HepG2 (cell line): ENCODE results near the gene SLC22A23. TPM values are rescaled to one million over a fixed set of nuclear protein-coding genes. Genes with fewer than 3 reads are reported as not detected.
A peak's percentile ranks its signal among the peaks of the same experiment; 100 is the strongest.

Experiments
- ATF7-NPFF ChIP-seq: sonication (generic); formaldehyde crosslinking; IDR thresholded peaks from 2 replicates; pipeline ENCODE4 v1.8.1; 2023; ENCODE audit warnings: mild to moderate bottlenecking, low read depth, missing genetic modification reagents, moderate library complexity
- BATF2 ChIP-seq: sonication (generic); formaldehyde crosslinking; IDR thresholded peaks from 2 replicates; pipeline ENCODE4 v1.8.0; 2022; ENCODE audit warnings: mild to moderate bottlenecking, missing genetic modification reagents, moderate library complexity
- CHD4 ChIP-seq: fragments of 200-600 bp; sonication (generic); IDR thresholded peaks from 2 replicates; pipeline ENCODE4 v1.7.0; 2017; ENCODE audit warnings: mild to moderate bottlenecking, low read length, borderline replicate concordance
- DDIT3 ChIP-seq: sonication (generic); formaldehyde crosslinking; IDR thresholded peaks from 2 replicates; pipeline ENCODE4 v1.4.0; 2020; ENCODE audit warnings: mild to moderate bottlenecking, missing genetic modification reagents
- EEA1 ChIP-seq: sonication (generic); formaldehyde crosslinking; IDR thresholded peaks from 2 replicates; pipeline ENCODE4 v1.5.1; 2020; ENCODE audit warnings: mild to moderate bottlenecking, missing genetic modification reagents, borderline replicate concordance
- FOXA1 ChIP-seq, 2 experiments: fragments of 450-650 bp in 1 of 2; sonication (generic) in 1 of 2; formaldehyde crosslinking in 1 of 2; IDR thresholded peaks; 2 replicates each; pipeline versions ENCODE4 v1.4.0 to v1.6.1; 2016 to 2020; ENCODE audit warnings: missing genetic modification reagents in 1 of 2
- HDAC6 ChIP-seq: fragments of 200-600 bp; sonication (generic); IDR thresholded peaks from 2 replicates; pipeline ENCODE4 v1.7.0; 2017; ENCODE audit warnings: mild to moderate bottlenecking, antibody characterized with exemption, low read length, low read depth
- MAZ ChIP-seq, 2 experiments: sonication (generic) in 1 of 2; formaldehyde crosslinking in 1 of 2; IDR thresholded peaks; 2 replicates each; pipeline versions ENCODE4 v1.5.0 to v1.6.1; 2012 to 2020; ENCODE audit warnings: low read depth in 2 of 2, mild to moderate bottlenecking in 2 of 2, borderline replicate concordance in 1 of 2, improper control_type of control experiment in 1 of 2, low read length in 1 of 2, missing genetic modification reagents in 1 of 2, moderate library complexity in 1 of 2
- MLX ChIP-seq: IDR thresholded peaks from 2 replicates; pipeline ENCODE4 v1.6.1; 2016
- ONECUT2 ChIP-seq: sonication (generic); formaldehyde crosslinking; IDR thresholded peaks from 2 replicates; pipeline ENCODE4 v1.4.0; 2020; ENCODE audit warnings: missing genetic modification reagents
- POLR2G ChIP-seq: fragments of 200-400 bp; formaldehyde crosslinking; IDR thresholded peaks from 2 replicates; pipeline ENCODE4 v1.6.1; 2018; ENCODE audit warnings: mild to moderate bottlenecking, low read depth, low read length, moderate library complexity
- TP53 ChIP-seq: sonication (generic); formaldehyde crosslinking; conservative IDR thresholded peaks from 2 replicates; pipeline ENCODE4 v1.4.0; 2020; ENCODE audit warnings: missing genetic modification reagents
- ZBTB25 ChIP-seq: IDR thresholded peaks from 2 replicates; pipeline ENCODE4 v1.6.1; 2018; ENCODE audit warnings: missing genetic modification reagents
- ZBTB26 ChIP-seq: IDR thresholded peaks from 2 replicates; pipeline ENCODE4 v1.6.1; 2016; ENCODE audit warnings: missing compliant biosample characterization, missing genetic modification reagents, borderline replicate concordance
- ZFP37 ChIP-seq: sonication (generic); formaldehyde crosslinking; IDR thresholded peaks from 2 replicates; pipeline ENCODE4 v1.4.0; 2020; ENCODE audit warnings: missing genetic modification reagents, borderline replicate concordance
- ZKSCAN8 ChIP-seq: IDR thresholded peaks from 2 replicates; pipeline ENCODE4 v1.6.1; 2016; ENCODE audit warnings: borderline replicate concordance, missing genetic modification reagents, missing compliant biosample characterization
- ZNF234 ChIP-seq: sonication (generic); formaldehyde crosslinking; conservative IDR thresholded peaks from 2 replicates; pipeline ENCODE4 v1.5.1; 2020; ENCODE audit warnings: mild to moderate bottlenecking, missing genetic modification reagents
- ZNF34 ChIP-seq: sonication (generic); formaldehyde crosslinking; IDR thresholded peaks from 2 replicates; pipeline ENCODE4 v1.4.0; 2020; ENCODE audit warnings: mild to moderate bottlenecking, missing genetic modification reagents, borderline replicate concordance
- ZNF362 ChIP-seq: sonication (generic); formaldehyde crosslinking; IDR thresholded peaks from 2 replicates; pipeline ENCODE4 v1.4.0; 2020; ENCODE audit warnings: missing genetic modification reagents, mild to moderate bottlenecking, borderline replicate concordance
- ZNF382 ChIP-seq: sonication (generic); formaldehyde crosslinking; IDR thresholded peaks from 2 replicates; pipeline ENCODE4 v1.5.0; 2020; ENCODE audit warnings: missing genetic modification reagents, mild to moderate bottlenecking, borderline replicate concordance
- ZNF543 ChIP-seq: sonication (generic); formaldehyde crosslinking; IDR thresholded peaks from 2 replicates; pipeline ENCODE4 v1.4.0; 2020; ENCODE audit warnings: mild to moderate bottlenecking, missing genetic modification reagents
- ZNF572 ChIP-seq: sonication (generic); formaldehyde crosslinking; IDR thresholded peaks from 2 replicates; pipeline ENCODE4 v1.5.1; 2020; ENCODE audit warnings: mild to moderate bottlenecking, missing genetic modification reagents
- ZNF841 ChIP-seq: sonication (generic); formaldehyde crosslinking; IDR thresholded peaks from 2 replicates; pipeline ENCODE4 v1.8.1; 2023; ENCODE audit warnings: missing genetic modification reagents, borderline replicate concordance
- polyA plus RNA-seq, 8 experiments: library from polyadenylated mRNA; depleted of rRNA in 3 of 8; stranded (reverse) in 7 of 8; unstranded in 1 of 8; fragments of >200 nt; fragmentation: Illumina TruSeq in 4 of 8; extraction: Trizol in 4 of 8; gene quantifications; 2 replicates each; pipeline versions ENCODE4 v1.2.1 to v1.2.3, GENCODE V29; 2011 to 2016; ENCODE audit warnings: low read depth in 4 of 8, missing spikeins in 1 of 8, mixed read lengths in 1 of 8; ENCODE audit not compliant: insufficient read depth in 1 of 8
- total RNA-seq, 5 experiments: library from RNA; depleted of rRNA; stranded (reverse); fragments of >200 nt; fragmentation: Illumina TruSeq; extraction: Trizol; gene quantifications; 2 replicates each; pipeline ENCODE4 v1.2.3, GENCODE V29; 2016; ENCODE audit warnings: low read depth in 1 of 5

The SLC22A23 gene
- total and polyA plus RNA-seq, 2 of the 13 experiments (the other 11 are each of a cell fraction or from before 2014, with no cell fraction given), result 11.8 to 17.5 TPM

- no peak for TF ChIP-seq MLX (CRISPR knock-in tag)
- TF ChIP-seq EEA1 (CRISPR knock-in tag), result no peak
- TF ChIP-seq POLR2G, result no peak
- TF ChIP-seq ZNF362 (CRISPR knock-in tag), result no peak
- TF ChIP-seq ZFP37, result no peak
- no peak for TF ChIP-seq ZNF543 (CRISPR knock-in tag)
- TF ChIP-seq TP53 (CRISPR knock-in tag), result no peak
- no peak for TF ChIP-seq ZNF841 (CRISPR knock-in tag)
- no peak for TF ChIP-seq DDIT3 (CRISPR knock-in tag)
- 0 out of 2 replicates have a peak, but pooled peaks have one; percentile 28 for TF ChIP-seq FOXA1 (IDR thresholded peaks at IDR 0.05)
- TF ChIP-seq FOXA1 (CRISPR knock-in tag; IDR thresholded peaks at IDR 0.05), result peak; percentile 7; the same call in 1 of the 2 replicates
- no peak for TF ChIP-seq ZNF572
- peak; percentile 61; the same call in 1 of the 2 replicates for TF ChIP-seq MAZ (IDR thresholded peaks at IDR 0.05; ENCODE audit: borderline replicate concordance, low read depth, low read length)
- TF ChIP-seq MAZ (CRISPR knock-in tag; IDR thresholded peaks at IDR 0.05; ENCODE audit: low read depth), result no peak
- TF ChIP-seq ONECUT2 (CRISPR knock-in tag), result no peak
- no peak for TF ChIP-seq ZNF382 (CRISPR knock-in tag)
- peak; percentile 98; the same call in 1 of the 2 replicates for TF ChIP-seq CHD4
- TF ChIP-seq ZBTB25 (CRISPR knock-in tag), result peak; percentile 72
- TF ChIP-seq HDAC6, result no peak
- TF ChIP-seq ZNF34, result no peak
- no peak for TF ChIP-seq ZBTB26 (CRISPR knock-in tag)
- TF ChIP-seq BATF2 (CRISPR knock-in tag), result no peak
- no peak for TF ChIP-seq ZNF234
- TF ChIP-seq ATF7-NPFF (CRISPR knock-in tag), result no peak
- TF ChIP-seq ZKSCAN8 (CRISPR knock-in tag), result peak; percentile 68; the same call in 1 of the 2 replicates
Measured at GRCh38 chr6:3382326-3383279, 74.2 kb downstream of the SLC22A23 start (continued).
